HFF-Myc (cell line): Measurements from ENCODE around the gene SNTG2.

Experiments used
- DNase-seq: peaks from one replicate; pipeline ENCODE4 v3.0.0-alpha.2; 2011; ENCODE audit warnings: low read depth; ENCODE audit errors: extremely low read depth
- H3K4me3 ChIP-seq: replicated peaks from 2 replicates; pipeline ENCODE4 v1.5.1; 2011; ENCODE audit warnings: low read depth, mild to moderate bottlenecking, control low read depth, low read length
- TF ChIP-seq, protein P1 (sequence below): IDR thresholded peaks from 2 replicates; pipeline ENCODE4 v1.5.1; 2012; ENCODE audit warnings: mild to moderate bottlenecking, low read depth, low read length, control low read depth; ENCODE audit errors: missing control alignments

SNTG2 gene

DNA sequence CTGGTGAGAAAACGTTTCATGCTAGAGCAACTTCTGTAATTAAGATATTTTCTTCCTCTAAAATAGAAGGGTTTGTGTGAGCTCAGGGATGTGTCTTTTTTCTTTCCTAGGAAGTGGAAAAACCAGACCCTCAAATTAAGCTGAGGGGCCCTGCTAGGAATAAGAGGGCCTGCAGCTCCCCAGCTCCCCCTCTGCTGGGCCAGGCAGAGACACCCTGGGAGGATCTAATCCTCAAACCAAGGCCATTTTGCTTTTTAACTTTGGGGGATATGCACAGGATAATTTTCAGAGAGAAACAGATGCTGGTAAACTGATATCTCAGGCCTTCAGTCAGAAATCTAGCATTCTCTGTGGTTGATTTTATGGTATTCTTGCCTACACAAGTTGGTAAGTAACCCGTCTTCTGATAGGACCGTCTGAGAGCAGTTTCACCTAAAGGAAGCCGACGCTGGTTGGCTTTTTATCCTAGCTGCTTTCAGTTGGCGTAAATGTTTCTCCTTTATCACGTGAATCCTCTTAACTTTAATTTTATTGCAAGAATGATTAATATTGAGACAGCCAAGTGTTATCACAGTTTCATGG, 34.8 kb downstream of the SNTG2 start:
- no peak for DNase-seq
- TF ChIP-seq, protein P1, sequence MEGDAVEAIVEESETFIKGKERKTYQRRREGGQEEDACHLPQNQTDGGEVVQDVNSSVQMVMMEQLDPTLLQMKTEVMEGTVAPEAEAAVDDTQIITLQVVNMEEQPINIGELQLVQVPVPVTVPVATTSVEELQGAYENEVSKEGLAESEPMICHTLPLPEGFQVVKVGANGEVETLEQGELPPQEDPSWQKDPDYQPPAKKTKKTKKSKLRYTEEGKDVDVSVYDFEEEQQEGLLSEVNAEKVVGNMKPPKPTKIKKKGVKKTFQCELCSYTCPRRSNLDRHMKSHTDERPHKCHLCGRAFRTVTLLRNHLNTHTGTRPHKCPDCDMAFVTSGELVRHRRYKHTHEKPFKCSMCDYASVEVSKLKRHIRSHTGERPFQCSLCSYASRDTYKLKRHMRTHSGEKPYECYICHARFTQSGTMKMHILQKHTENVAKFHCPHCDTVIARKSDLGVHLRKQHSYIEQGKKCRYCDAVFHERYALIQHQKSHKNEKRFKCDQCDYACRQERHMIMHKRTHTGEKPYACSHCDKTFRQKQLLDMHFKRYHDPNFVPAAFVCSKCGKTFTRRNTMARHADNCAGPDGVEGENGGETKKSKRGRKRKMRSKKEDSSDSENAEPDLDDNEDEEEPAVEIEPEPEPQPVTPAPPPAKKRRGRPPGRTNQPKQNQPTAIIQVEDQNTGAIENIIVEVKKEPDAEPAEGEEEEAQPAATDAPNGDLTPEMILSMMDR = no peak

DNA sequence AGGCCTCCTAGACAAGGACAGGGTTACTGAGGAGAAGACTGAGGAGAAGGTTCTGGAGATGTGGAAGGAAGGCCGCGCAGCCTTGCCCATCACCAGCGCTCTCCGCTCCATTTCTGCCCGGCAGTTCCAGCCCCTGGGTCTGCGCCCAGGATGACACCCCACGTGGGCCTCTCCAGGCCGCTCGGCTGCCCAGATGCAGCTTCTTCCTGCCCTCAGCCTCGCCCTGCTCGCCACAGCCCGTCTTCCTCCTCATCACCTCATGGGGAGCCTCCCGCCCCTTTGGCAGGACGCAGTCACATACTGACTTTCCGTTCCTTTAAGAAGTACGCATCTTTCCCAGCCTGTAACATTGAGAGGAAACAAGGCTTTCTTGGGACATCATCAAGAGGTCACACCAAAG, 37.1 kb downstream of the SNTG2 start:
- DNase-seq = no peak
- no peak overlapping the region for H3K4me3 ChIP-seq
- TF ChIP-seq, protein P1 = no peak

More for the DNA sequence above, 34.8 kb downstream of the SNTG2 start:
- H3K4me3 ChIP-seq = no peak overlapping the region

DNA sequence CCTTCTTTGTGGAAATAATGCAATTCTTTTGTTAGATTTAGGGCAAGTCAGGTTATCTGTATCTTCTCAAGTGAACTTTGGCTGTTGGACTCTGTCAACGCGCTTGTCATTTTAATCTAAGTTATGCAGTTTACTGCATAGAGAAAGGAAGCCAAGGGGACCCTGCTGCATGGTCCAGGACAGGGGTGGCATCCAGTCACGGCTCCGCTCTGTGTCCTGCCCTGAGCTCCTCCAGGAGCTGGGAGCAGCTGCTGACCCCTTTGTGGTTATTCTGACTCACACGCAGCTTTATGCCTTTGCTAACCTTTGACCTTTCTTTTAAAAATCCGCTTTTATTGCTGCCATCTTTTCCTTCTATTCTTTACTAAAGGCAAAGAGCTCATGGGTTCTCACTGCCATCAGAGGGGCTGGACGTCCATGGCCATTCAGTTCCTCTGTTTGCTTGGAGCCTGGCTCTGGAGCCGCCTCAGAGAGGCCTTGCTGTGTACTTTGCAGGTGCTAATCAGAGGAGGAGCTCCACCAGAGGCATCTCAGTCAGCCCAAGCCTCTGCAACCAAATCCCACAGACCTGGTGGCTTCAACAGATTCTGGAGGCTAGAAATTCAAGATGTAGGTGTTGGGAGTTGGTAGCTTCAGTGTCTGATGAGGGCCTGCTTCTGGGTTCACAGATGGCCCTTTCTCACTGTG, 39.3 kb downstream of the SNTG2 start:
- TF ChIP-seq, protein P1 = no peak
- DNase-seq = no peak
- H3K4me3 ChIP-seq = no peak overlapping the region

DNA sequence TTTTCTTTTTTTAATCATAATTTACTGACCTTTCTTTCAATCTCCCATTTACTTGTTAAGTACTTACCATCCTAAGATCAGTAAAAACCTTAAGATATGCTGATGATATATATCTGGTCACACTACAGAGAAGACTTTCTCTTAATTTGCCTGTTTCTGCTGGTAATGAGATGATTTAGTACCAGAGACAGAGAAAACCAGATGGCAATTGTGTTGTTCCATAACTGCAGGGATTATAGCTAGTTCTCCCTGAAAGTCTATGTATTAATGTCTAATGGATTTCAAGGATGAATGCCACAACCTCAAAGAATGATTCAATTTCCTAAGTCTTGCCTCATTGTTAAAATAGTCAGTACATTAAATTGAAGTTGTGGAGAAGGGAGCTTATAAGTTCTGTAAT, 40.3 kb downstream of the SNTG2 start:
- H3K4me3 ChIP-seq = no peak overlapping the region
- TF ChIP-seq, protein P1 = no peak
- DNase-seq = no peak

DNA sequence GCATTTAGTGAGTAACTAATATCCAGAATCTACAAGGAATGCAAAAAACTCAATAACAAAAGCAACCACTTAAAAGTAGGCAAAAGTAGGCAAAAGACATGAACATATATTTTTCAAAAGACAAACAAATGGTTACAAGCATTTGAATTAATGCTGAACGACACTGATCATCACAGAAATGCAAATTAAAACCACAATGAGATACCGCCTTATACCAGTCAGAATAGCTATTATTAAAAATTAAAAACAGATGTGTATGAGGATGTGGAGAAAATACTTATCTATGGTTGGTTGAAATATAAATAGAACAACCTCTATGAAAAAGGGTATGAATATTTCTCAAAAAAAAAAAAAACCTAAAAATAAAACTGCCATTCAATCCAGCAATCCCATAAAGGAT, 51.7 kb downstream of the SNTG2 start:
- TF ChIP-seq, protein P1 = no peak
- no peak for DNase-seq
- no peak overlapping the region for H3K4me3 ChIP-seq

DNA sequence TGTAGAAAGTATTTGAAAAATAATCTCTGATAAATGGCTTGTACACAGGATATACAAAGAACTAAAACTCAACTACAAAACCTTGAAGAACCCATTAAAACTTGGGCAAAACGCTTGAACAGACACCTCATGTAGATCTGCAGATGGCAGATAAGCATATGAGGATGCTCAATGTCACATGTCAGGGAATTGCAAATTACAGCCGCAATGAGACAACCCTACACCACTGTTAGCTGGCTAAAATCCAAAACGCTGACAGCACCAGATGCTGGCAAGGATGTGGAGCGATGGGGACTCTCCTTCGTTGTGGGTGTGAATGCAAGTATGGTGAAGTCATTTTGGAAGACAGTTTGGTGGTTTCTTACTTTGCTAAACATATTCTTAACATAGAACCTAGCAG, 53.7 kb downstream of the SNTG2 start:
- H3K4me3 ChIP-seq = no peak overlapping the region
- TF ChIP-seq, protein P1 = no peak
- no peak for DNase-seq
